SK-N-SH (cell line): ENCODE results near the gene TMEM176B. TPM values are rescaled to one million over a fixed set of nuclear protein-coding genes. Genes with fewer than 3 reads are reported as not detected.

ENCODE experiments used
- CTCF ChIA-PET: fragments of 300-600, 350-600 bp; formaldehyde crosslinking; extraction: SDS; loops from one replicate; lab custom pipeline; 2021; lab: Yijun Ruan, JAX
- POLR2A ChIA-PET: fragments of 350-600 bp; sonication (Branson Sonifier 250); formaldehyde crosslinking; extraction: SDS; loops from one replicate; lab custom pipeline; 2020; ENCODE audit warnings: antibody characterized with exemption, inconsistent platforms; lab: Yijun Ruan, JAX
- DNase-seq: peaks from one replicate; pipeline ENCODE4 v3.0.0; 2012
- H2AFZ ChIP-seq: fragments of 200-600 bp; sonication (generic); 2 replicates; pipeline ENCODE4 v1.8.1; 2016; ENCODE audit warnings: antibody characterized with exemption, mild to moderate bottlenecking, low read depth
- H3F3A ChIP-seq: fragments of 200-600 bp; sonication (generic); replicated peaks from 2 replicates; pipeline ENCODE3; 2016; ENCODE audit warnings: antibody characterized with exemption, mild to moderate bottlenecking; ENCODE audit not compliant: insufficient read depth
- H3K27ac ChIP-seq, 2 experiments: fragments of 200-500 bp in 1 of 2; fragments of 200-600 bp in 1 of 2; sonication (Bioruptor generic) in 1 of 2; sonication (generic), shearing (Covaris generic) in 1 of 2; 2 replicates each; pipeline versions ENCODE4 v1.5.1 to v1.6.1; 2014 to 2016; ENCODE audit warnings: low read depth in 2 of 2, inconsistent platforms in 1 of 2, low read length in 1 of 2, mild to moderate bottlenecking in 1 of 2, mixed read lengths in 1 of 2
- H3K27me3 ChIP-seq: fragments of 200-600 bp; sonication (generic), shearing (Covaris generic); 2 replicates; pipeline ENCODE4 v1.6.1; 2016; ENCODE audit warnings: mixed run types; ENCODE audit not compliant: insufficient read depth
- H3K36me3 ChIP-seq, 2 experiments: fragments of 200-500 bp in 1 of 2; fragments of 200-600 bp in 1 of 2; sonication (Bioruptor generic) in 1 of 2; sonication (generic) in 1 of 2; replicated peaks in 1 of 2; 2 replicates each; pipeline versions ENCODE3 to v1.5.1; 2014 to 2016; ENCODE audit warnings: low read length in 1 of 2, mild to moderate bottlenecking in 1 of 2; ENCODE audit not compliant: insufficient read depth in 2 of 2, control insufficient read depth in 1 of 2
- H3K4me1 ChIP-seq, 2 experiments: fragments of 200-500 bp in 1 of 2; fragments of 200-600 bp in 1 of 2; sonication (Bioruptor generic) in 1 of 2; sonication (generic), shearing (Covaris generic) in 1 of 2; 2 replicates each; pipeline versions ENCODE4 v1.5.1 to v1.6.1; 2014 to 2016; ENCODE audit warnings: low read depth in 1 of 2, low read length in 1 of 2, mixed run types in 1 of 2; ENCODE audit not compliant: insufficient read depth in 2 of 2, control insufficient read depth in 1 of 2
- H3K4me2 ChIP-seq: fragments of 200-600 bp; sonication (generic), shearing (Covaris generic); 2 replicates; pipeline ENCODE4 v1.6.1; 2017; ENCODE audit warnings: mixed run types
- H3K4me3 ChIP-seq, 2 experiments: fragments of 200-500 bp in 1 of 2; fragments of 200-600 bp in 1 of 2; sonication (Bioruptor generic) in 1 of 2; sonication (generic), shearing (Covaris generic) in 1 of 2; 2 replicates each; pipeline versions ENCODE4 v1.5.1 to v1.8.1; 2014 to 2016; ENCODE audit warnings: low read depth in 2 of 2, inconsistent platforms in 1 of 2, low read length in 1 of 2, mild to moderate bottlenecking in 1 of 2, mixed read lengths in 1 of 2, moderate library complexity in 1 of 2
- H3K79me2 ChIP-seq: fragments of 200-600 bp; sonication (generic); 2 replicates; pipeline ENCODE4 v1.8.1; 2017; ENCODE audit warnings: mild to moderate bottlenecking; ENCODE audit not compliant: insufficient read depth
- H3K9ac ChIP-seq: fragments of 200-600 bp; sonication (generic); 2 replicates; pipeline ENCODE4 v1.6.1; 2017; ENCODE audit warnings: mixed run types
- H3K9me2 ChIP-seq: fragments of 200-600 bp; sonication (generic); 2 replicates; pipeline ENCODE4 v1.6.1; 2017; ENCODE audit warnings: mixed run types
- H3K9me3 ChIP-seq: fragments of 200-600 bp; sonication (generic); 2 replicates; pipeline ENCODE4 v1.6.1; 2017; ENCODE audit warnings: mixed run types, mild to moderate bottlenecking, moderate library complexity
- H4K20me1 ChIP-seq: fragments of 200-600 bp; sonication (generic); 2 replicates; pipeline ENCODE4 v1.6.1; 2017; ENCODE audit warnings: mild to moderate bottlenecking, mixed run types; ENCODE audit not compliant: insufficient read depth
- CHD2 ChIP-seq: fragments of 150-350 bp; IDR thresholded peaks from 2 replicates; pipeline ENCODE4 v1.6.1; 2018; ENCODE audit warnings: low read length; ENCODE audit not compliant: partially characterized antibody
- ELF1 ChIP-seq: IDR thresholded peaks from 2 replicates; pipeline ENCODE4 v1.4.0; 2012
- EP300 ChIP-seq, 2 experiments: IDR thresholded peaks; 2 replicates each; pipeline versions ENCODE4 v1.4.0 to v1.6.1; 2012; ENCODE audit warnings: borderline replicate concordance in 1 of 2, low read depth in 1 of 2, low read length in 1 of 2
- FOXJ3 ChIP-seq: sonication (generic); formaldehyde crosslinking; IDR thresholded peaks from 2 replicates; pipeline ENCODE4 v1.5.1; 2020; ENCODE audit warnings: mild to moderate bottlenecking, missing genetic modification reagents
- FOXM1 ChIP-seq: IDR thresholded peaks from 2 replicates; pipeline ENCODE4 v1.4.0; 2012; ENCODE audit warnings: low read depth, mild to moderate bottlenecking
- JUND ChIP-seq: IDR thresholded peaks from 2 replicates; pipeline ENCODE4 v1.4.0; 2012
- MEF2A ChIP-seq: IDR thresholded peaks from 2 replicates; pipeline ENCODE4 v1.4.0; 2012; ENCODE audit warnings: low read depth, borderline replicate concordance
- MXI1 ChIP-seq: IDR thresholded peaks from 2 replicates; pipeline ENCODE4 v1.6.1; 2012; ENCODE audit warnings: mild to moderate bottlenecking, low read depth, low read length, improper control_type of control experiment
- RAD21 ChIP-seq: IDR thresholded peaks from 2 replicates; pipeline ENCODE4 v1.6.1; 2012; ENCODE audit warnings: mild to moderate bottlenecking, low read length
- RCOR1 ChIP-seq: fragments of 150-350 bp; IDR thresholded peaks from 2 replicates; pipeline ENCODE4 v1.6.1; 2017; ENCODE audit warnings: antibody characterized with exemption, low read length
- REST ChIP-seq: IDR thresholded peaks from 2 replicates; pipeline ENCODE4 v1.6.1; 2012; ENCODE audit warnings: mild to moderate bottlenecking, low read depth, low read length, moderate library complexity
- RFX5 ChIP-seq: IDR thresholded peaks from 2 replicates; pipeline ENCODE4 v1.6.1; 2012; ENCODE audit warnings: mild to moderate bottlenecking, improper control_type of control experiment, low read length
- RXRA ChIP-seq: IDR thresholded peaks from 2 replicates; pipeline ENCODE4 v1.4.0; 2012; ENCODE audit warnings: low read depth, mild to moderate bottlenecking, borderline replicate concordance
- TAF1 ChIP-seq: IDR thresholded peaks from 2 replicates; pipeline ENCODE4 v1.6.1; 2012; ENCODE audit warnings: low read depth, mild to moderate bottlenecking, low read length, moderate library complexity, borderline replicate concordance
- TEAD4 ChIP-seq: IDR thresholded peaks from 2 replicates; pipeline ENCODE4 v1.4.0; 2012; ENCODE audit warnings: mild to moderate bottlenecking, borderline replicate concordance; ENCODE audit not compliant: insufficient read depth
- USF2 ChIP-seq: fragments of 150-350 bp; IDR thresholded peaks from 2 replicates; pipeline ENCODE4 v1.6.1; 2017; ENCODE audit warnings: antibody characterized with exemption, low read length, low read depth, borderline replicate concordance
- WGBS: methylation state at CpG from one replicate; pipeline ENCODE4 v1.1.6; 2017; ENCODE audit warnings: low lambda C conversion rate; 5-methylcytosine and 5-hydroxymethylcytosine counted together
- polyA plus RNA-seq, 3 experiments: library from polyadenylated mRNA; depleted of rRNA; stranded (reverse); fragments of >200 nt; gene quantifications; 2 replicates each; pipeline ENCODE4 v1.2.3, GENCODE V29; 2012

The TMEM176B gene
- polyA plus RNA-seq, 1 of the 3 experiments (the other 2 are of a cell fraction), result not detected

- 43% methylated on average over 3 of the region's 3 CpGs for WGBS
- no peak for TF ChIP-seq ELF1
- no peak for TF ChIP-seq TEAD4
- CTCF ChIA-PET, result no interaction called here
- H3K4me3 ChIP-seq, result no peak overlapping the region
- H3K9ac ChIP-seq, result no peak overlapping the region
- H3F3A ChIP-seq, result no peaks in the 10 kb centered on the region
- no peak for DNase-seq
- H3K9me2 ChIP-seq, result no peaks in the 10 kb centered on the region
- no peaks in the 10 kb centered on the region for H4K20me1 ChIP-seq
- H3K4me2 ChIP-seq, result no peak overlapping the region
- no peaks in the 10 kb centered on the region for H3K36me3 ChIP-seq
- no peaks in the 10 kb centered on the region for H3K9me3 ChIP-seq
- no peak overlapping the region for H3K27ac ChIP-seq
- H2AFZ ChIP-seq, result no peak overlapping the region
- no peaks in the 10 kb centered on the region for H3K4me1 ChIP-seq
- H3K27me3 ChIP-seq, result peaks cover 16% of the 10 kb centered on the region
- no peaks in the 10 kb centered on the region for H3K79me2 ChIP-seq
- POLR2A ChIA-PET, result no interaction called here
Observed at GRCh38 chr7:150745876-150746275, 54.3 kb downstream of the TMEM176B start.

GRCh38 chr7:150745086-150745485, 55.1 kb downstream of the TMEM176B start:
- 22% methylated on average over 5 of the region's 5 CpGs for WGBS
- H3K9ac ChIP-seq, result no peak overlapping the region
- H3K4me3 ChIP-seq, result no peak overlapping the region
- no peak for DNase-seq
- no peaks in the 10 kb centered on the region for H3K9me2 ChIP-seq
- no peak overlapping the region for H3K27ac ChIP-seq
- H3K4me2 ChIP-seq, result no peak overlapping the region
- H3K79me2 ChIP-seq, result no peaks in the 10 kb centered on the region
- H3F3A ChIP-seq, result no peaks in the 10 kb centered on the region
- H3K36me3 ChIP-seq, result no peaks in the 10 kb centered on the region
- no peaks in the 10 kb centered on the region for H3K4me1 ChIP-seq
- H4K20me1 ChIP-seq, result no peaks in the 10 kb centered on the region
- ChIA-PET POLR2A (no interaction called here), CTCF (interaction anchor here (0.6 to 0.8 kb wide), 3 partner anchors 11 to 244 kb away, joined by 3 read pairs; no protein-coding TSS in a partner anchor)
- no peak for TF ChIP-seq CHD2
- no peak for TF ChIP-seq EP300 (IDR thresholded peaks at IDR 0.05; ENCODE audit: borderline replicate concordance in 1 of 2, low read depth in 1 of 2, low read length in 1 of 2)
- no peak for TF ChIP-seq TAF1
- TF ChIP-seq MEF2A, result no peak
- TF ChIP-seq RFX5, result no peak
- TF ChIP-seq RCOR1, result no peak
- TF ChIP-seq MXI1, result no peak
- TF ChIP-seq RAD21, result no peak
- no peak for TF ChIP-seq REST
- TF ChIP-seq FOXJ3 (CRISPR knock-in tag), result no peak
- TF ChIP-seq FOXM1, result no peak
- no peak for TF ChIP-seq TEAD4
- TF ChIP-seq USF2, result no peak
- TF ChIP-seq RXRA, result no peak
- TF ChIP-seq JUND, result no peak
- no peaks in the 10 kb centered on the region for H3K9me3 ChIP-seq
- no peak overlapping the region for H2AFZ ChIP-seq
- peaks cover 16% of the 10 kb centered on the region for H3K27me3 ChIP-seq
